Keratinocyte (primary cell): Measurements from ENCODE around the gene RC3H2. TPM values are rescaled to one million over a fixed set of nuclear protein-coding genes. Genes with fewer than 3 reads are reported as not detected.

ENCODE experiments used
- DNase-seq: peaks from one replicate; pipeline ENCODE4 v3.0.0-alpha.2; 2011; ENCODE audit warnings: low read depth, missing footprints, low spot score
- FAIRE-seq: peaks from 2 replicates; lab custom pipeline; 2011; peaks lifted over from hg19 to GRCh38; lab: Jason Lieb, UNC
- H2AFZ ChIP-seq: 2 replicates; pipeline ENCODE4 v1.6.0; 2012; ENCODE audit warnings: low read length, control low read depth, inconsistent platforms; ENCODE audit not compliant: control insufficient read depth
- H3K27ac ChIP-seq: 2 replicates; pipeline ENCODE4 v1.5.1; 2011; ENCODE audit warnings: low read length; ENCODE audit not compliant: control insufficient read depth, insufficient read depth
- H3K27me3 ChIP-seq: 3 replicates; pipeline ENCODE4 v1.6.0; 2011; ENCODE audit warnings: low read length; ENCODE audit not compliant: control insufficient read depth, insufficient read depth; ENCODE audit errors: extremely low read depth
- H3K36me3 ChIP-seq, 2 experiments: 2 replicates in 1 of 2; 3 replicates in 1 of 2; pipeline ENCODE4 v1.5.1; 2011; ENCODE audit warnings: low read length in 2 of 2, mild to moderate bottlenecking in 1 of 2; ENCODE audit not compliant: control insufficient read depth in 2 of 2, insufficient read depth in 2 of 2; ENCODE audit errors: extremely low read depth in 1 of 2
- H3K4me1 ChIP-seq: 3 replicates; pipeline ENCODE4 v1.5.1; 2011; ENCODE audit warnings: low read length; ENCODE audit not compliant: control insufficient read depth, insufficient read depth; ENCODE audit errors: extremely low read depth
- H3K4me2 ChIP-seq: 3 replicates; pipeline ENCODE4 v1.6.0; 2011; ENCODE audit warnings: low read depth, low read length; ENCODE audit not compliant: control insufficient read depth, insufficient read depth; ENCODE audit errors: extremely low read depth
- H3K4me3 ChIP-seq, 3 experiments: fragments of 200-600 bp in 1 of 3; sonication (generic) in 1 of 3; 2 replicates in 2 of 3; 3 replicates in 1 of 3; pipeline ENCODE4 v1.5.1; 2011 to 2016; ENCODE audit warnings: low read length in 3 of 3, mild to moderate bottlenecking in 3 of 3, control low read depth in 2 of 3, inconsistent platforms in 1 of 3, low read depth in 1 of 3, mixed read lengths in 1 of 3, mixed run types in 1 of 3, moderate library complexity in 1 of 3; ENCODE audit not compliant: control insufficient read depth in 2 of 3, insufficient read depth in 2 of 3; ENCODE audit errors: extremely low read depth in 1 of 3
- H3K79me2 ChIP-seq: 2 replicates; pipeline ENCODE4 v1.6.0; 2012; ENCODE audit warnings: low read length; ENCODE audit not compliant: control insufficient read depth, insufficient read depth
- H3K9ac ChIP-seq: 3 replicates; pipeline ENCODE4 v1.6.0; 2011; ENCODE audit warnings: low read length; ENCODE audit not compliant: control insufficient read depth, insufficient read depth; ENCODE audit errors: extremely low read depth
- H3K9me1 ChIP-seq: 3 replicates; pipeline ENCODE4 v1.6.0; 2011; ENCODE audit warnings: low read length; ENCODE audit not compliant: control insufficient read depth, insufficient read depth; ENCODE audit errors: extremely low read depth
- H3K9me3 ChIP-seq: 2 replicates; pipeline ENCODE4 v1.5.1; 2012; ENCODE audit warnings: low read depth, low read length; ENCODE audit not compliant: control insufficient read depth
- H4K20me1 ChIP-seq: 3 replicates; pipeline ENCODE4 v1.6.0; 2011; ENCODE audit warnings: low read length; ENCODE audit not compliant: control insufficient read depth, insufficient read depth; ENCODE audit errors: extremely low read depth
- CTCF ChIP-seq, 3 experiments: IDR thresholded peaks in 1 of 3; conservative IDR thresholded peaks in 1 of 3; optimal IDR thresholded peaks in 1 of 3; 2 replicates in 2 of 3; 3 replicates in 1 of 3; pipeline versions ENCODE3 to v1.5.1; 2011; ENCODE audit warnings: low read length in 3 of 3, mild to moderate bottlenecking in 3 of 3, moderate library complexity in 2 of 3, control low read depth in 1 of 3, inconsistent platforms in 1 of 3; ENCODE audit not compliant: insufficient read depth in 2 of 3; ENCODE audit errors: extremely low read depth in 1 of 3
- EZH2 ChIP-seq: IDR thresholded peaks from one replicate; pipeline ENCODE4 v1.6.1; 2012; ENCODE audit warnings: inconsistent platforms, mild to moderate bottlenecking, low read length, moderate library complexity
- dilution Hi-C: fragments of 300-500 bp; cut with MboI; formaldehyde crosslinking; loops from one replicate; pipeline ENCODE4 v1.7.0; 2020; ENCODE audit warnings: low sequenced_read_pairs; ENCODE audit not compliant: extremely low pct_ligation_motif_present
- polyA plus RNA-seq, 5 experiments: library from polyadenylated mRNA; depleted of rRNA in 3 of 5; stranded (reverse) in 3 of 5; stranded (forward) in 1 of 5; unstranded in 1 of 5; fragments of >200 nt; gene quantifications; 1 replicate in 1 of 5; 2 replicates in 3 of 5; 3 replicates in 1 of 5; pipeline versions ENCODE4 v1.2.1 to v1.2.3, GENCODE V29; 2011 to 2012; ENCODE audit warnings: missing spikeins in 2 of 5, low read depth in 1 of 5, low replicate concordance in 1 of 5

RC3H2 gene
- polyA plus RNA-seq, 1 donor (not counting 4 experiments of a cell fraction or from before 2014, with no cell fraction given): 34.2 TPM

DNA sequence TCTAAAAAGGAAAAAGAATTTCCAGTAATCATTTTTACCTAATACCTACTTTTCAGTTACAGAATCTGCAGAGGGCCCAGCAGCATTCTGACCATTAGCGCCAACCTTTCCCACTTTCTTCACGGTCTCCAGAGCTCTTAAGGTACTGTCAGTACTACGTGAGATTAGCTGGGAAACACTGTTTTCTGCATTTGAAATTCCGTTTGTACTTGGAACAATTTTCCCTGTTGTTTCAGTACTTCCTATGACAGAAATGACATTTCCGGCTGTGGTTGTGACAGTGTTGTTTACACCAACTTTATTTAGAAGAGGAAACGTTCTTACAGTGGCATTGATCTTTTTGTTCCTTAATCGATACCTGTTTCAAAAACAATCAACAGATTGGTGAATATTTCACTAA, 39.9 kb downstream of the RC3H2 start:
- dilution Hi-C loops: no loop called here

DNA sequence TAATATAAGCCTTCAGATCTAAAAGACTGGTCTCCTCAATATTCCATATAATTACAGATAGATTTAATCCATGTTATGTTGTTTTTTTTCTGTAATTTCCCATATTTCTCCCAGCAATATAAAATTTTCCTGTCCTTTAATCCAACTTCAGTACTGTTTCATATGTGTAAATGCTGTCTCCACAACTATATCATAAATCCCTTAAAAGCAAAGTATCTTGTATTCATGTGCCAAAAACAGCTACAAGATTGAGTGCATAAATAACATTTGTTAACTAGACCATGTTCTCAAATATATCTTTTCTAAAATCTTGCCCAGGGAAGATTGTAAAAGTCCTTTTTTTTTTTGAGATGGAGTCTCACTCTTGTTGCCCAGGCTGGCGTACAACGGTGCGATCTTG, 41.8 kb downstream of the RC3H2 start:
- Histone ChIP-seq H3K9ac (no peak overlapping the region), H2AFZ (no peak overlapping the region), H3K36me3 (peaks cover 5 to 11% of the 10 kb centered on the region in 2 experiments), H3K9me3 (no peaks in the 10 kb centered on the region), H3K27me3 (no peaks in the 10 kb centered on the region), H3K4me3 (no peak overlapping the region), H3K9me1 (no peaks in the 10 kb centered on the region), H4K20me1 (no peaks in the 10 kb centered on the region), H3K79me2 (no peaks in the 10 kb centered on the region), H3K4me1 (no peaks in the 10 kb centered on the region), H3K4me2 (no peak overlapping the region), H3K27ac (no peak overlapping the region)
- DNase-seq (no peak), FAIRE-seq (no peak)
- no peak for TF ChIP-seq EZH2
- TF ChIP-seq CTCF (optimal IDR thresholded peaks at IDR 0.05 in 1 of 3, IDR thresholded peaks at IDR 0.05 in 1 of 3, conservative IDR thresholded peaks at IDR 0.05 in 1 of 3; ENCODE audit: extremely low read depth in 1 of 3, insufficient read depth in 2 of 3, low read length in 3 of 3): no peak
- dilution Hi-C loops: no loop called here

More for the DNA sequence above, 39.9 kb downstream of the RC3H2 start:
- peaks cover 2 to 5% of the 10 kb centered on the region in 2 experiments for H3K36me3 ChIP-seq
- no peaks in the 10 kb centered on the region for H3K4me1 ChIP-seq
- H3K27me3 ChIP-seq: no peaks in the 10 kb centered on the region
- H4K20me1 ChIP-seq: no peaks in the 10 kb centered on the region
- H3K79me2 ChIP-seq: no peaks in the 10 kb centered on the region
- H3K9me3 ChIP-seq: no peaks in the 10 kb centered on the region
- no peak for DNase-seq
- no peaks in the 10 kb centered on the region for H3K9me1 ChIP-seq
- H3K27ac ChIP-seq: no peak overlapping the region
- no peak overlapping the region for H3K4me2 ChIP-seq
- H3K9ac ChIP-seq: no peak overlapping the region
- no peak for FAIRE-seq
- no peak overlapping the region for H3K4me3 ChIP-seq
- no peak overlapping the region for H2AFZ ChIP-seq
- TF ChIP-seq EZH2 (no peak), CTCF (optimal IDR thresholded peaks at IDR 0.05 in 1 of 3, IDR thresholded peaks at IDR 0.05 in 1 of 3, conservative IDR thresholded peaks at IDR 0.05 in 1 of 3; ENCODE audit: extremely low read depth in 1 of 3, insufficient read depth in 2 of 3, low read length in 3 of 3) (no peak)
